HUES6 (cell line): Measurements from ENCODE around the gene ZC3H12C.

Experiments
- H3K27ac ChIP-seq: 2 replicates; pipeline ENCODE4 v1.7.0; 2013; ENCODE audit warnings: low read depth, mild to moderate bottlenecking, low read length, inconsistent platforms
- H3K27me3 ChIP-seq: 2 replicates; pipeline ENCODE4 v1.6.1; 2013; ENCODE audit warnings: low read length; ENCODE audit not compliant: control insufficient read depth, insufficient read depth
- H3K36me3 ChIP-seq: 2 replicates; pipeline ENCODE4 v1.6.1; 2013; ENCODE audit warnings: low read length; ENCODE audit not compliant: control insufficient read depth, insufficient read depth
- H3K4me1 ChIP-seq: 2 replicates; pipeline ENCODE4 v1.6.1; 2013; ENCODE audit warnings: low read length; ENCODE audit not compliant: control insufficient read depth, insufficient read depth
- H3K4me3 ChIP-seq: 2 replicates; pipeline ENCODE4 v1.5.1; 2013; ENCODE audit warnings: low read depth, low read length
- H3K9ac ChIP-seq: one replicate; pipeline ENCODE4 v1.6.1; 2013; ENCODE audit warnings: mild to moderate bottlenecking, low read length
- H3K9me3 ChIP-seq: 2 replicates; pipeline ENCODE4 v1.6.1; 2013; ENCODE audit warnings: low read depth, low read length; ENCODE audit not compliant: control insufficient read depth, insufficient read depth

Gene ZC3H12C

GRCh38 chr11:110110854-110111253 lies 17.7 kb downstream of the ZC3H12C start:
- H3K27me3 ChIP-seq, result no peaks in the 10 kb centered on the region
- H3K4me3 ChIP-seq, result no peak overlapping the region
- H3K4me1 ChIP-seq, result no peaks in the 10 kb centered on the region
- H3K9me3 ChIP-seq, result peaks cover 11% of the 10 kb centered on the region; the same call in 1 of the 2 replicates
- H3K9ac ChIP-seq, result no peak overlapping the region
- H3K36me3 ChIP-seq, result peaks cover 3% of the 10 kb centered on the region; the same call in 1 of the 2 replicates
- H3K27ac ChIP-seq, result no peak overlapping the region

GRCh38 chr11:110112457-110112856 lies 19.3 kb downstream of the ZC3H12C start:
- Histone ChIP-seq H3K27me3 (no peaks in the 10 kb centered on the region), H3K4me1 (no peaks in the 10 kb centered on the region), H3K36me3 (peaks cover 3% of the 10 kb centered on the region; the same call in 1 of the 2 replicates), H3K9ac (no peak overlapping the region), H3K9me3 (peaks cover 2% of the 10 kb centered on the region; the same call in 1 of the 2 replicates), H3K4me3 (no peak overlapping the region), H3K27ac (no peak overlapping the region)

DNA sequence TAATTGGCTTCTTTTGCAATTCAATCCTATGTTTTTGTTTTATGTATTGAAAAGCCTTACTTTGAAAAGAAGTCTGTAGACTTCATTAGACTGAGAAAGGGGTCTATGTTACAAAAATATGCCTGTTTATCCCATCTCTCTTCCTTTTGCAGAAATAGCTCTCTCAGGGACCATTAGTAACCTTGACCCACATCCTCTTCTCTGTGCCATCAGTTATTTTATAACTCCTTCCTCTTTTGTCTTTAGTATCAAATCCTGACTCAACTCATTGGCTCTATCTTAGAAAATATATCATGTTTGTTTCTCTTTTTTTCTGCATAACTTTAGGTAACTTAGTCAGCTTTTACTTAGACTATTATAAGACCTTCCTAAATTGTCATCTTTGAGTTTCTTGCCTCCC lies 20.3 kb downstream of the ZC3H12C start:
- Histone ChIP-seq H3K9ac (no peak overlapping the region), H3K4me3 (no peak overlapping the region), H3K27ac (no peak overlapping the region), H3K4me1 (no peaks in the 10 kb centered on the region), H3K9me3 (no peaks in the 10 kb centered on the region), H3K27me3 (no peaks in the 10 kb centered on the region), H3K36me3 (peaks cover 3% of the 10 kb centered on the region; the same call in 1 of the 2 replicates)

DNA sequence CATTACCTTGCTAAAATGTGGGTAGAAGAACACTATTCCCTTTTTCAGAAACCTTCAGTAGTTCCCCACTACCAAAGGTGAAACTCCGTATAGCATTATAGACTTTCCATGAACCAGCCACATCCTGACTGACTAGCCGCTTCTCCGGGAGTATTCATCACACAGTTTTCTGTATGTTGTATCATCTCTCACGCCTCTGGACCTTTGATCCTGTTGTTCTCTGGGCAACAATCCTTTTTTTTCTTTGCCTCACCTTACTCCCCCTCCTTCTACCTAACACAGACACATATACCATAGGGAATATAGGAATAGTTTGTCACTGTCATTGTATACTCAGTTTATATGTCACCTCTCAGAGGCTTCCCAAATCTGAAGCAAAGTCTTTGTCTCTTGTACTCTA lies 20.8 kb downstream of the ZC3H12C start:
- H3K9me3 ChIP-seq, result no peaks in the 10 kb centered on the region
- no peaks in the 10 kb centered on the region for H3K4me1 ChIP-seq
- no peak overlapping the region for H3K9ac ChIP-seq
- no peak overlapping the region for H3K4me3 ChIP-seq
- no peaks in the 10 kb centered on the region for H3K27me3 ChIP-seq
- peaks cover 3% of the 10 kb centered on the region; the same call in 1 of the 2 replicates for H3K36me3 ChIP-seq
- no peak overlapping the region for H3K27ac ChIP-seq

DNA sequence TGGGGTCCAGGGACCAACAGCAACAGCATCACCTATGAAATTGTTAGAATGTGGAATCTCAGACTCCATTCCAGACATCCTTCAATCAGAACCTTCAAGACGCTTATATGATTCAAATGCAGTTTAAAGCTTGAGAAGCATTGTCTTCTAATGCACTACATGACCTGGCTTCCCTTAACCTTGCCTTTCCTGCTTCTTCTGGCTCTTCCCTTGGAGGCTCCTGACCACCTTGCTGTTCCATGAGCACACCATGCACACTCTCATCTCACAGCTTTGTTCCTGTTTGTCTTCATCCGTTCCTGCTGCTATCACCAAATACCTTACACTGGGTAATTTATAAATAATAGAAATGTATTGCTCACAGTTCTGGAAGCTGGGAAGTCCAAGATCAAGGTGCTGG lies 26.1 kb downstream of the ZC3H12C start:
- no peaks in the 10 kb centered on the region for H3K27me3 ChIP-seq
- no peak overlapping the region for H3K9ac ChIP-seq
- no peak overlapping the region for H3K27ac ChIP-seq

DNA sequence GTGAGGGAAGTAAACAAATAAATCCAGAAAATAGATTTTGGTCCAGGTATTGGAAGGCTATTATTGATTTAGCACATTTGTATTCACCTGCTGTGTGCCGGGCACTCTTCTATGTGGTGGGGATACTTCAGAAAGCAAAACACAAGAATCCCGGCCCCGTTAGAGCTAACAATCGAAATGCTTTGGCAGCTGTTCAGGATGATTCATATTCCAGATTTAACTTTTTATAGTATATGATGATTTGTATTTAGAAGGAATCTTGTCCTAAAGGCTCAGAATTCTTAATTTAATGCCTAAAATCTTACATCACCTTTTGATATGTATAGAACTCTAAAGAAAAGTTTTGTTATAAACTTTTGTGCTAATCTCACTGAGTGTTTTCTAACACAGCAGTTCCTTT lies 28.0 kb downstream of the ZC3H12C start:
- Histone ChIP-seq H3K4me1 (no peaks in the 10 kb centered on the region; the same call in 1 of the 2 replicates), H3K27me3 (no peaks in the 10 kb centered on the region), H3K27ac (no peak overlapping the region), H3K4me3 (no peak overlapping the region), H3K9ac (no peak overlapping the region), H3K36me3 (no peaks in the 10 kb centered on the region), H3K9me3 (no peaks in the 10 kb centered on the region)

More for the DNA sequence above, 26.1 kb downstream of the ZC3H12C start:
- H3K9me3 ChIP-seq, result no peaks in the 10 kb centered on the region
- H3K4me1 ChIP-seq, result no peaks in the 10 kb centered on the region; the same call in 1 of the 2 replicates
- H3K4me3 ChIP-seq, result no peak overlapping the region
- peaks cover 3% of the 10 kb centered on the region; the same call in 1 of the 2 replicates for H3K36me3 ChIP-seq

- H3K27ac ChIP-seq, result no peak overlapping the region
- no peaks in the 10 kb centered on the region for H3K27me3 ChIP-seq
- no peak overlapping the region for H3K9ac ChIP-seq
- no peaks in the 10 kb centered on the region for H3K36me3 ChIP-seq
- peaks cover 2% of the 10 kb centered on the region for H3K4me1 ChIP-seq
- no peaks in the 10 kb centered on the region for H3K9me3 ChIP-seq
- no peak overlapping the region for H3K4me3 ChIP-seq
Measured at GRCh38 chr11:110123003-110123402, 29.8 kb downstream of the ZC3H12C start.

DNA sequence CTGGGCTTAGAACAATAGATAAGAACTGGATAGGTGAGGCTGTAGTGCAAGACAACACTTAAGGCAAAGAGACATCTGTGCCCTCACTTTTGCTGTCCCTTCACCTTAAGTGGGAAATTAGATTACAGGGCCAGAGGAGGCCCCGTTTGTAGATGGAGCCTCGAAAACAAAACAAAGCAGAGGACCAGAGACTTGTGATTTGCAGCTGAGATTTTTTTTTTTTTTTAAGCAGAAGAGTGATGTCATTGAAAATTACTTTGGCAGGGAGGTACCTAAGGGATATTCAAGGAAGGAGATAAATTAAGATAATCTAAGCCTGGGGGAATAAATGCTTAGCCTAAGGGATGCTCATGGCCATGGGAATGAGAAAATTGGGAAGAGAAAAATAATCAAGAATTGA lies 31.4 kb downstream of the ZC3H12C start:
- Histone ChIP-seq H3K27me3 (no peaks in the 10 kb centered on the region), H3K36me3 (no peaks in the 10 kb centered on the region), H3K9me3 (no peaks in the 10 kb centered on the region), H3K4me3 (no peak overlapping the region), H3K9ac (no peak overlapping the region), H3K4me1 (peaks cover 15% of the 10 kb centered on the region), H3K27ac (no peak overlapping the region)

GRCh38 chr11:110125632-110126031 lies 32.4 kb downstream of the ZC3H12C start:
- Histone ChIP-seq H3K9ac (no peak overlapping the region), H3K4me1 (peaks cover 20% of the 10 kb centered on the region), H3K27ac (no peak overlapping the region), H3K9me3 (no peaks in the 10 kb centered on the region), H3K36me3 (no peaks in the 10 kb centered on the region), H3K4me3 (no peak overlapping the region), H3K27me3 (no peaks in the 10 kb centered on the region)

GRCh38 chr11:110126936-110127335 lies 33.7 kb downstream of the ZC3H12C start:
- H3K9ac ChIP-seq, result no peak overlapping the region
- H3K27ac ChIP-seq, result no peak overlapping the region
- H3K27me3 ChIP-seq, result no peaks in the 10 kb centered on the region
- peaks cover 24% of the 10 kb centered on the region for H3K4me1 ChIP-seq
- no peak overlapping the region for H3K4me3 ChIP-seq
- H3K9me3 ChIP-seq, result no peaks in the 10 kb centered on the region
- H3K36me3 ChIP-seq, result no peaks in the 10 kb centered on the region

DNA sequence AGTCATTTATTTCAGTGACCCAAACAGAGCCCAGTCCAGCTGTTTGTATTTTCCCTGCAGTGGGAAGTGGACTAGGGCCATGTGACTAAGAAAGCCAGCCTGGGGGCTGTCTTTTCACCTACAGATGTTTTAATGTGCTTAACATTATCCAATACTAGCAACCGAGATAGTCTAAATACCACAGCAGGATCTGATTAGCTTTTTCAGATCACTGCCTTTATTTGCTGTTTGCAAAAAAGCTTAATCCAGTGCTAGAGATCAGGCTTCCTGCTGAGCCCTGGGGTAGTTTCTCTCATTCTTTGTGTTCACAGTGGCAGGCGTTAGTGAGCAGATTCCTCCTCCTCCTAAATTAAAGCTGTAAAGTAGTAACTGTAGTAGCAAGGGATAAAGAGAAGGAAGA lies 35.0 kb downstream of the ZC3H12C start:
- Histone ChIP-seq H3K36me3 (no peaks in the 10 kb centered on the region), H3K4me3 (no peak overlapping the region), H3K27ac (peak overlapping the region; percentile 63; the same call in 1 of the 2 replicates), H3K9ac (no peak overlapping the region), H3K9me3 (no peaks in the 10 kb centered on the region), H3K4me1 (peaks cover 24% of the 10 kb centered on the region), H3K27me3 (no peaks in the 10 kb centered on the region)
